HCT116 (cell line): Measurements from ENCODE around the gene PDHX.
"Not testable (repeated sequence)": the region's sequence is repeated elsewhere in the genome, so short reads cannot be mapped to it uniquely, and the experiment has no call there.

Experiments
- POLR2A ChIP-seq: IDR thresholded peaks from 2 replicates; pipeline ENCODE4 v1.7.0; 2011; ENCODE audit warnings: borderline replicate concordance; ENCODE audit not compliant: insufficient read depth, insufficient read length; ENCODE audit errors: extremely low read depth
- SIN3A ChIP-seq: IDR thresholded peaks from 2 replicates; pipeline ENCODE4 v1.6.1; 2012; ENCODE audit warnings: low read depth
- TF ChIP-seq, protein P1 (sequence below), 3 experiments: fragments of 200-600 bp in 1 of 3; sonication (generic) in 1 of 3; IDR thresholded peaks in 2 of 3; conservative IDR thresholded peaks in 1 of 3; 2 replicates each; pipeline ENCODE4 v1.5.1; 2012 to 2017; ENCODE audit warnings: low read depth in 2 of 3, low read length in 2 of 3, antibody characterized with exemption in 1 of 3, borderline replicate concordance in 1 of 3, control low read depth in 1 of 3, mild to moderate bottlenecking in 1 of 3, mixed read lengths in 1 of 3, mixed run types in 1 of 3, moderate library complexity in 1 of 3; ENCODE audit not compliant: insufficient read depth in 1 of 3

DNA sequence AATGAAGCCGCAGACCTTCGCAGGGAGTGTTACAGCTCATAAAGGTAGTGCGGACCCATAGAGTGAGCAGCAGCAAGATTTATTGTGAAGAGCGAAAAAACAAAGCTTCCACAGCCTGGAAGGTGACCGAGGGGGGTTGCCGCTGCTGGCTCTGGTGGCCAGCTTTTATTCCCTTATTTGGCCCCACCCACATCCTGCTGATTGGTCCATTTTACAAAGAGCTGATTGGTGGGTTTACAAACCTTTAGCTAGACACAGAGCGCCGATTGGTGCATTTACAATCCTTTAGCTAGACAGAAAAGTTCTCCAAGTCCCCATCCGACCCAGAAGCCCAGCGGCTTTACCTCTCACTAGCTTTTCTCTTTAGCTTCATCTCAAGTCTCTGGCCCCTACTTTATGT, 2.9 kb upstream of the PDHX start:
- TF ChIP-seq, protein P1, sequence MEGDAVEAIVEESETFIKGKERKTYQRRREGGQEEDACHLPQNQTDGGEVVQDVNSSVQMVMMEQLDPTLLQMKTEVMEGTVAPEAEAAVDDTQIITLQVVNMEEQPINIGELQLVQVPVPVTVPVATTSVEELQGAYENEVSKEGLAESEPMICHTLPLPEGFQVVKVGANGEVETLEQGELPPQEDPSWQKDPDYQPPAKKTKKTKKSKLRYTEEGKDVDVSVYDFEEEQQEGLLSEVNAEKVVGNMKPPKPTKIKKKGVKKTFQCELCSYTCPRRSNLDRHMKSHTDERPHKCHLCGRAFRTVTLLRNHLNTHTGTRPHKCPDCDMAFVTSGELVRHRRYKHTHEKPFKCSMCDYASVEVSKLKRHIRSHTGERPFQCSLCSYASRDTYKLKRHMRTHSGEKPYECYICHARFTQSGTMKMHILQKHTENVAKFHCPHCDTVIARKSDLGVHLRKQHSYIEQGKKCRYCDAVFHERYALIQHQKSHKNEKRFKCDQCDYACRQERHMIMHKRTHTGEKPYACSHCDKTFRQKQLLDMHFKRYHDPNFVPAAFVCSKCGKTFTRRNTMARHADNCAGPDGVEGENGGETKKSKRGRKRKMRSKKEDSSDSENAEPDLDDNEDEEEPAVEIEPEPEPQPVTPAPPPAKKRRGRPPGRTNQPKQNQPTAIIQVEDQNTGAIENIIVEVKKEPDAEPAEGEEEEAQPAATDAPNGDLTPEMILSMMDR (IDR thresholded peaks at IDR 0.05 in 2 of 3, conservative IDR thresholded peaks at IDR 0.05 in 1 of 3; ENCODE audit: borderline replicate concordance in 1 of 3, insufficient read depth in 1 of 3, low read depth in 2 of 3, low read length in 2 of 3), result not testable (repeated sequence)
- TF ChIP-seq SIN3A, POLR2A: not testable (repeated sequence)
